HEK293 (cell line): ENCODE measurements around the gene NAA25.
A peak's percentile ranks its signal among the peaks of the same experiment; 100 is the strongest.

Experiments used
- EGR2 ChIP-seq: fragments of 450-650 bp; formaldehyde crosslinking; IDR thresholded peaks from 2 replicates; pipeline ENCODE4 v1.5.1; 2016; ENCODE audit warnings: low read depth, missing biosample characterization, missing genetic modification characterization
- GLIS2 ChIP-seq: fragments of 450-650 bp; formaldehyde crosslinking; IDR thresholded peaks from 2 replicates; pipeline ENCODE4 v1.5.1; 2016; ENCODE audit warnings: missing biosample characterization, missing genetic modification characterization
- IKZF3 ChIP-seq: fragments of 450-650 bp; IDR thresholded peaks from 2 replicates; pipeline ENCODE4 v1.5.0; 2018; ENCODE audit warnings: missing biosample characterization, mild to moderate bottlenecking, missing genetic modification characterization, moderate library complexity
- KLF1 ChIP-seq: fragments of 450-650 bp; formaldehyde crosslinking; IDR thresholded peaks from 2 replicates; pipeline ENCODE4 v1.5.1; 2016; ENCODE audit warnings: missing biosample characterization, missing genetic modification characterization
- KLF17 ChIP-seq: fragments of 450-650 bp; formaldehyde crosslinking; IDR thresholded peaks from 2 replicates; pipeline ENCODE4 v1.5.1; 2016; ENCODE audit warnings: missing biosample characterization, missing genetic modification characterization
- MYNN ChIP-seq: fragments of 450-650 bp; formaldehyde crosslinking; IDR thresholded peaks from 2 replicates; pipeline ENCODE4 v1.5.1; 2016; ENCODE audit warnings: missing biosample characterization, missing genetic modification characterization, borderline replicate concordance
- REPIN1 ChIP-seq: fragments of 450-650 bp; formaldehyde crosslinking; IDR thresholded peaks from 2 replicates; pipeline ENCODE4 v1.5.1; 2017; ENCODE audit warnings: missing biosample characterization, missing genetic modification characterization, low read depth
- SALL2 ChIP-seq: fragments of 450-650 bp; formaldehyde crosslinking; IDR thresholded peaks from 2 replicates; pipeline ENCODE4 v1.5.0; 2017; ENCODE audit warnings: missing biosample characterization, mild to moderate bottlenecking, missing genetic modification characterization, borderline replicate concordance
- SP3 ChIP-seq: fragments of 450-650 bp; formaldehyde crosslinking; IDR thresholded peaks from 2 replicates; pipeline ENCODE4 v1.5.1; 2016; ENCODE audit warnings: missing biosample characterization, missing genetic modification characterization
- ZBTB10 ChIP-seq: fragments of 450-650 bp; formaldehyde crosslinking; IDR thresholded peaks from 2 replicates; pipeline ENCODE4 v1.5.1; 2016; ENCODE audit warnings: missing biosample characterization, missing genetic modification characterization
- ZBTB11 ChIP-seq: fragments of 450-650 bp; formaldehyde crosslinking; conservative IDR thresholded peaks from 2 replicates; pipeline ENCODE4 v1.5.1; 2016; ENCODE audit warnings: low read depth, missing biosample characterization, missing genetic modification characterization
- ZBTB8A ChIP-seq: fragments of 450-650 bp; formaldehyde crosslinking; IDR thresholded peaks from 2 replicates; pipeline ENCODE4 v1.5.1; 2016; ENCODE audit warnings: missing biosample characterization, missing genetic modification characterization
- ZFP37 ChIP-seq: fragments of 450-650 bp; formaldehyde crosslinking; IDR thresholded peaks from 2 replicates; pipeline ENCODE4 v1.5.1; 2016; ENCODE audit warnings: missing biosample characterization, missing genetic modification characterization
- ZNF146 ChIP-seq: fragments of 450-650 bp; formaldehyde crosslinking; IDR thresholded peaks from 2 replicates; pipeline ENCODE4 v1.5.1; 2016; ENCODE audit warnings: missing biosample characterization, missing genetic modification characterization
- ZNF157 ChIP-seq: fragments of 450-650 bp; formaldehyde crosslinking; IDR thresholded peaks from 2 replicates; pipeline ENCODE4 v1.5.1; 2016; ENCODE audit warnings: missing biosample characterization, missing genetic modification characterization
- ZNF174 ChIP-seq: fragments of 450-650 bp; formaldehyde crosslinking; IDR thresholded peaks from 2 replicates; pipeline ENCODE4 v1.5.0; 2017; ENCODE audit warnings: missing biosample characterization, mild to moderate bottlenecking, missing genetic modification characterization
- ZNF19 ChIP-seq: fragments of 450-650 bp; formaldehyde crosslinking; IDR thresholded peaks from 2 replicates; pipeline ENCODE4; 2016; ENCODE audit warnings: missing biosample characterization, missing genetic modification characterization, low read depth
- ZNF202 ChIP-seq: fragments of 450-650 bp; formaldehyde crosslinking; IDR thresholded peaks from 2 replicates; pipeline ENCODE4 v1.5.1; 2016; ENCODE audit warnings: missing biosample characterization, missing genetic modification characterization, borderline replicate concordance
- ZNF24 ChIP-seq: fragments of 450-650 bp; formaldehyde crosslinking; IDR thresholded peaks from 2 replicates; pipeline ENCODE4 v1.5.1; 2016; ENCODE audit warnings: missing biosample characterization, missing genetic modification characterization
- ZNF26 ChIP-seq: fragments of 450-650 bp; formaldehyde crosslinking; IDR thresholded peaks from 2 replicates; pipeline ENCODE4 v1.5.1; 2016; ENCODE audit warnings: missing biosample characterization, missing genetic modification characterization
- ZNF324 ChIP-seq: fragments of 450-650 bp; formaldehyde crosslinking; IDR thresholded peaks from 2 replicates; pipeline ENCODE4 v1.5.1; 2016; ENCODE audit warnings: missing biosample characterization, missing genetic modification characterization
- ZNF394 ChIP-seq: fragments of 450-650 bp; formaldehyde crosslinking; IDR thresholded peaks from 2 replicates; pipeline ENCODE4 v1.5.1; 2016; ENCODE audit warnings: missing biosample characterization, missing genetic modification characterization, mild to moderate bottlenecking, moderate library complexity, borderline replicate concordance
- ZNF521 ChIP-seq: fragments of 450-650 bp; formaldehyde crosslinking; IDR thresholded peaks from 2 replicates; pipeline ENCODE4 v1.5.1; 2017; ENCODE audit warnings: missing biosample characterization, mild to moderate bottlenecking, missing genetic modification characterization
- ZNF529 ChIP-seq: fragments of 450-650 bp; formaldehyde crosslinking; IDR thresholded peaks from 2 replicates; pipeline ENCODE4 v1.5.1; 2017; ENCODE audit warnings: missing genetic modification characterization, missing biosample characterization; ENCODE audit not compliant: insufficient replicate concordance
- ZNF555 ChIP-seq: fragments of 450-650 bp; formaldehyde crosslinking; conservative IDR thresholded peaks from 2 replicates; pipeline ENCODE4 v1.5.1; 2017; ENCODE audit warnings: missing biosample characterization, mild to moderate bottlenecking, missing genetic modification characterization, inconsistent platforms
- ZNF658 ChIP-seq: fragments of 450-650 bp; formaldehyde crosslinking; IDR thresholded peaks from 2 replicates; pipeline ENCODE4; 2016; ENCODE audit warnings: missing biosample characterization, missing genetic modification characterization
- ZNF692 ChIP-seq: fragments of 450-650 bp; formaldehyde crosslinking; IDR thresholded peaks from 2 replicates; pipeline ENCODE4 v1.5.1; 2016; ENCODE audit warnings: missing biosample characterization, missing genetic modification characterization
- ZNF843 ChIP-seq: fragments of 450-650 bp; formaldehyde crosslinking; IDR thresholded peaks from 2 replicates; pipeline ENCODE4 v1.5.1; 2016; ENCODE audit warnings: missing biosample characterization, missing genetic modification characterization
- ZSCAN30 ChIP-seq: fragments of 450-650 bp; IDR thresholded peaks from 2 replicates; pipeline ENCODE4 v1.5.1; 2018; ENCODE audit warnings: missing biosample characterization, mild to moderate bottlenecking, missing genetic modification characterization, moderate library complexity

The NAA25 gene

GRCh38 chr12:112125250-112125999, 16.8 kb upstream of the NAA25 start, which contains the start of gene TRAFD1 (continued):
- TF ChIP-seq ZNF692 (tag by site-specific recombination), result peak; percentile 86
- 0 out of 2 replicates have a peak, but pooled peaks have one; percentile 28 for TF ChIP-seq ZBTB10 (tag by site-specific recombination)
- no peak for TF ChIP-seq IKZF3 (tag by site-specific recombination)
- 0 out of 2 replicates have a peak, but pooled peaks have one; percentile 29 for TF ChIP-seq EGR2 (tag by site-specific recombination)
- 0 out of 2 replicates have a peak, but pooled peaks have one; percentile 15 for TF ChIP-seq ZBTB8A (tag by site-specific recombination)
- peak; percentile 92; the same call in 1 of the 2 replicates for TF ChIP-seq ZFP37 (tag by site-specific recombination)
- TF ChIP-seq ZNF529 (tag by site-specific recombination), result no peak
- peak; percentile 86 for TF ChIP-seq ZNF24 (tag by site-specific recombination)
- peak; percentile 48; the same call in 1 of the 2 replicates for TF ChIP-seq ZBTB11 (tag by site-specific recombination)
- TF ChIP-seq ZNF521 (tag by site-specific recombination), result no peak
- TF ChIP-seq ZNF157 (tag by site-specific recombination), result no peak
- 0 out of 2 replicates have a peak, but pooled peaks have one; percentile 57 for TF ChIP-seq REPIN1
- TF ChIP-seq SALL2 (tag by site-specific recombination), result no peak
- TF ChIP-seq ZNF146 (tag by site-specific recombination), result peak; percentile 14; the same call in 1 of the 2 replicates
- TF ChIP-seq KLF1, result peak; percentile 37; the same call in 1 of the 2 replicates
- no peak for TF ChIP-seq MYNN (tag by site-specific recombination)
- no peak for TF ChIP-seq ZNF26 (tag by site-specific recombination)
- peak; percentile 86 for TF ChIP-seq ZSCAN30 (tag by site-specific recombination)
- no peak for TF ChIP-seq ZNF174
- no peak for TF ChIP-seq ZNF202 (tag by site-specific recombination)
- peak; percentile 33; the same call in 1 of the 2 replicates for TF ChIP-seq KLF17 (tag by site-specific recombination)
- TF ChIP-seq ZNF658 (tag by site-specific recombination), result no peak
- no peak for TF ChIP-seq ZNF555 (tag by site-specific recombination)
- peak; percentile 55; the same call in 1 of the 2 replicates for TF ChIP-seq ZNF394 (tag by site-specific recombination)
- TF ChIP-seq ZNF843 (tag by site-specific recombination), result peak; percentile 73
- TF ChIP-seq ZNF324 (tag by site-specific recombination), result peak; percentile 79; the same call in 1 of the 2 replicates
- peak; percentile 84 for TF ChIP-seq GLIS2 (tag by site-specific recombination)
- peak; percentile 89 for TF ChIP-seq SP3 (tag by site-specific recombination)
- no peak for TF ChIP-seq ZNF19 (tag by site-specific recombination)
